Measurements from ENCODE around the gene SCN1A.
"Not testable (repeated sequence)": the region's sequence is repeated elsewhere in the genome, so short reads cannot be mapped to it uniquely, and the experiment has no call there.

Gene SCN1A

GRCh38 chr2:166081131-166081632 is 46.6 kb downstream of the SCN1A start:
- DNase-seq = no peak

GRCh38 chr2:166074430-166074829 is 53.4 kb downstream of the SCN1A start:
- DNase-seq = no peak

- DNase-seq = no peak
Observed at GRCh38 chr2:166074011-166074410, 53.8 kb downstream of the SCN1A start.

- no peak for DNase-seq
Observed at GRCh38 chr2:166070231-166070630, 57.6 kb downstream of the SCN1A start.

- no peak for DNase-seq
Observed at GRCh38 chr2:166068981-166069380, 58.8 kb downstream of the SCN1A start.

- DNase-seq = no peak
Observed at GRCh38 chr2:166067229-166067628, 60.6 kb downstream of the SCN1A start.

GRCh38 chr2:166060191-166060590 is 67.6 kb downstream of the SCN1A start:
- no peak for DNase-seq

- peak; percentile 55 for DNase-seq
Observed at GRCh38 chr2:166057370-166058164, 70.3 kb downstream of the SCN1A start.

GRCh38 chr2:166044853-166045483 is 82.9 kb downstream of the SCN1A start:
- no peak for DNase-seq

- no peak for DNase-seq
Observed at GRCh38 chr2:166042768-166043390, 84.9 kb downstream of the SCN1A start.

- DNase-seq = no peak
Observed at GRCh38 chr2:166042356-166042755, 85.5 kb downstream of the SCN1A start.

- no peak for DNase-seq
Observed at GRCh38 chr2:166041613-166042012, 86.2 kb downstream of the SCN1A start.

GRCh38 chr2:166032361-166032760 is 95.5 kb downstream of the SCN1A start:
- no peak for DNase-seq

- DNase-seq = no peak
Observed at GRCh38 chr2:166031054-166031453, 96.8 kb downstream of the SCN1A start.

- DNase-seq = no peak
Observed at GRCh38 chr2:166025313-166025712, 102.5 kb downstream of the SCN1A start.

- DNase-seq = no peak
Observed at GRCh38 chr2:166017208-166017607, 110.6 kb downstream of the SCN1A start.

GRCh38 chr2:166013878-166014277 is 113.9 kb downstream of the SCN1A start:
- no peak for DNase-seq

- DNase-seq = no peak
Observed at GRCh38 chr2:166011660-166012059, 116.2 kb downstream of the SCN1A start.

- no peak for DNase-seq
Observed at GRCh38 chr2:166000401-166000800, 127.4 kb downstream of the SCN1A start.

- DNase-seq = no peak
Observed at GRCh38 chr2:165990846-165991245, 137.0 kb downstream of the SCN1A start.

- DNase-seq = no peak
Observed at GRCh38 chr2:165989851-165990250, 138.0 kb downstream of the SCN1A start.

- DNase-seq = no peak
Observed at GRCh38 chr2:165985120-165985519, 142.7 kb downstream of the SCN1A start.

- not testable (repeated sequence) for DNase-seq
Observed at GRCh38 chr2:165972161-165972560, 155.7 kb downstream of the SCN1A start.

- DNase-seq = no peak
Observed at GRCh38 chr2:165970663-165971062, 157.2 kb downstream of the SCN1A start.
